ENCODE results near the gene DDB1. TPM values are rescaled to one million over a fixed set of nuclear protein-coding genes. Genes with fewer than 3 reads are reported as not detected.

Gene DDB1
- total and polyA plus RNA-seq, 3 experiments from 2014 or later = 120 to 307 (median 302) TPM

- Mint-ChIP-seq H3K27me3 (no peaks in the 10 kb centered on the region), H3K4me1 (peaks cover 5 to 11% (median 10%) of the 10 kb centered on the region in 3 donors), H3K27ac (peak overlapping the region in 3 of 8 donors; percentile 39 to 79 (median 40)), H3K4me3 (no peak overlapping the region), H3K36me3 (peaks cover 11 to 58% (median 14%) of the 10 kb centered on the region in 3 donors), H3K9me3 (no peaks in the 10 kb centered on the region)
- H3K27ac ChIP-seq (ENCODE audit: low read depth, low read length) = no peak overlapping the region
- no peaks in the 10 kb centered on the region for H3K27me3 ChIP-seq (ENCODE audit: insufficient read depth, low read length, poor library complexity, severe bottlenecking)
- no peaks in the 10 kb centered on the region for H3K9me3 ChIP-seq (ENCODE audit: low read length)
- DNase-seq = no peak
- ChIA-PET POLR2A (no interaction called here), CTCF (interaction anchor here (2.6 to 2.9 kb wide), 2 partner anchors 17 to 32 kb away, joined by 8 to 9 read pairs; no protein-coding TSS in a partner anchor)
- H3K36me3 ChIP-seq (ENCODE audit: insufficient read depth, low read length) = peaks cover 21% of the 10 kb centered on the region
- H3K4me3 ChIP-seq (ENCODE audit: low read length) = no peak overlapping the region
- no peaks in the 10 kb centered on the region for H3K4me1 ChIP-seq (ENCODE audit: insufficient read depth, low read length)
Measured at GRCh38 chr11:61353131-61354067, 20.5 kb upstream of the DDB1 start.

DNA sequence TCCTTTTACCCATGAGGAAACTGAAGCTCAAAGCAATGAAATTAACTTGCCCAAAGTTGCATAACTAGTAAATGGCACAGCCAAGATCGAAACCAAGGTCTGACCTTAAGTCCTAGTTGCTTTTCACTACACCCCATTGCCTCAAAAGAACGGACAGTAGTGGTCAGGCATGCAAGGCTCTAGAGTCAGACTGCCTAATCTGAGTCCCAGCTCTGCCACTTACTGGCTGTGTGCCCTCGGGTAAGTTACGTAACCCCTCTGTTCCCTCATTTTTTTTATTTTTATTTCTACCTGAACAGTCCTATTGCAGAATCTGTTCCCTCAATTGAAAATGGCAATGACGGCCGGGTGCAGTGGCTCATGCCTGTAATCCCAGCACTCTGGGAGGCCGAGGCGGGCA, 19.1 kb upstream of the DDB1 start:
- H3K4me3 Mint-ChIP-seq = no peak overlapping the region
- peaks cover 11 to 68% (median 14%) of the 10 kb centered on the region in 3 donors for H3K36me3 Mint-ChIP-seq
- H3K9me3 ChIP-seq (ENCODE audit: low read length) = no peaks in the 10 kb centered on the region
- peaks cover 0 to 1% (median 0%) of the 10 kb centered on the region in 5 donors for H3K9me3 Mint-ChIP-seq
- DNase-seq = no peak
- peaks cover 27% of the 10 kb centered on the region for H3K36me3 ChIP-seq (ENCODE audit: insufficient read depth, low read length)
- H3K4me1 ChIP-seq (ENCODE audit: insufficient read depth, low read length) = no peaks in the 10 kb centered on the region
- H3K27ac ChIP-seq (ENCODE audit: low read depth, low read length) = no peak overlapping the region
- no peaks in the 10 kb centered on the region for H3K27me3 ChIP-seq (ENCODE audit: insufficient read depth, low read length, poor library complexity, severe bottlenecking)
- peaks cover 0 to 9% (median 6%) of the 10 kb centered on the region in 3 donors for H3K4me1 Mint-ChIP-seq
- H3K27ac Mint-ChIP-seq = peak overlapping the region in 2 of 8 donors; percentile 32 to 36
- H3K4me3 ChIP-seq (ENCODE audit: low read length) = no peak overlapping the region
- H3K27me3 Mint-ChIP-seq = no peaks in the 10 kb centered on the region
- POLR2A ChIA-PET = interaction anchor here (1.4 kb wide), 1 partner anchor 18 kb away, joined by 3 read pairs; no protein-coding TSS in a partner anchor
- CTCF ChIA-PET = interaction anchor here (1.4 kb wide), 1 partner anchor 16 kb away, joined by 6 read pairs; no protein-coding TSS in a partner anchor

GRCh38 chr11:61350803-61351202, 17.9 kb upstream of the DDB1 start:
- H3K4me3 ChIP-seq (ENCODE audit: low read length) = no peak overlapping the region
- no peak for DNase-seq
- H3K36me3 ChIP-seq (ENCODE audit: insufficient read depth, low read length) = peaks cover 27% of the 10 kb centered on the region
- Mint-ChIP-seq H3K27ac (no peak overlapping the region), H3K36me3 (peaks cover 11 to 70% (median 12%) of the 10 kb centered on the region in 3 donors), H3K27me3 (no peaks in the 10 kb centered on the region), H3K4me1 (peaks cover 0 to 4% (median 0%) of the 10 kb centered on the region in 3 donors), H3K4me3 (no peak overlapping the region), H3K9me3 (peaks cover 0 to 1% (median 0%) of the 10 kb centered on the region in 5 donors)
- no peaks in the 10 kb centered on the region for H3K9me3 ChIP-seq (ENCODE audit: low read length)
- H3K27me3 ChIP-seq (ENCODE audit: insufficient read depth, low read length, poor library complexity, severe bottlenecking) = no peaks in the 10 kb centered on the region
- H3K4me1 ChIP-seq (ENCODE audit: insufficient read depth, low read length) = no peaks in the 10 kb centered on the region
- H3K27ac ChIP-seq (ENCODE audit: low read depth, low read length) = no peak overlapping the region
- POLR2A ChIA-PET = interaction anchor here (1.4 kb wide), 1 partner anchor 17 kb away, joined by 3 read pairs; no protein-coding TSS in a partner anchor
- CTCF ChIA-PET = interaction anchor here (1.7 kb wide), 1 partner anchor 15 kb away, joined by 8 read pairs; no protein-coding TSS in a partner anchor

DNA sequence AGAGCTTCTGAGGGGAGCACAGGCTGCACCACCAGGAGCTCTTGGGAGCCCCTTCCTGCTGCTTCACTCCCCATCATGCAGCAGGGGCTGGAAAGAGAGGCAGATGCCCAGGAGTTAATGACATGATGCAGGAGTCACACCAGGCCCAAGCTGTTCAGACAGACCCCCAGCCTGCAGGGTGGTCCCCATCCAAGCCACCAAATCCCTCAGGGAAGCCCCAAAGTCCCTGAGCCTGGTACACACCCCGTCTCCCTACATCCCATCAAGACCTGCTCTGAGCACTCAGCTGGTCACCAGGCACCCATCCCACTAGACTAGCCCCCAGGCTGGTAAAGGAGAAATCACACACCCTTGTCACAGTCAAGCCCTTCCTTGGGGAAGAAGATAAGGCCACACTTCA, 17.4 kb upstream of the DDB1 start:
- Mint-ChIP-seq H3K9me3 (peaks cover 0 to 1% (median 0%) of the 10 kb centered on the region in 5 donors), H3K27me3 (no peaks in the 10 kb centered on the region), H3K27ac (no peak overlapping the region), H3K36me3 (peaks cover 11 to 70% (median 12%) of the 10 kb centered on the region in 3 donors), H3K4me1 (peaks cover 0 to 4% (median 0%) of the 10 kb centered on the region in 3 donors), H3K4me3 (no peak overlapping the region)
- H3K36me3 ChIP-seq (ENCODE audit: insufficient read depth, low read length) = peaks cover 27% of the 10 kb centered on the region
- DNase-seq = no peak
- no peaks in the 10 kb centered on the region for H3K4me1 ChIP-seq (ENCODE audit: insufficient read depth, low read length)
- no peaks in the 10 kb centered on the region for H3K9me3 ChIP-seq (ENCODE audit: low read length)
- no peak overlapping the region for H3K4me3 ChIP-seq (ENCODE audit: low read length)
- no peak overlapping the region for H3K27ac ChIP-seq (ENCODE audit: low read depth, low read length)
- no peaks in the 10 kb centered on the region for H3K27me3 ChIP-seq (ENCODE audit: insufficient read depth, low read length, poor library complexity, severe bottlenecking)
- ChIA-PET CTCF (interaction anchor here (1.7 to 1.9 kb wide), 2 partner anchors 14 to 36 kb away, joined by 6 to 8 read pairs; no protein-coding TSS in a partner anchor), POLR2A (no interaction called here)

DNA sequence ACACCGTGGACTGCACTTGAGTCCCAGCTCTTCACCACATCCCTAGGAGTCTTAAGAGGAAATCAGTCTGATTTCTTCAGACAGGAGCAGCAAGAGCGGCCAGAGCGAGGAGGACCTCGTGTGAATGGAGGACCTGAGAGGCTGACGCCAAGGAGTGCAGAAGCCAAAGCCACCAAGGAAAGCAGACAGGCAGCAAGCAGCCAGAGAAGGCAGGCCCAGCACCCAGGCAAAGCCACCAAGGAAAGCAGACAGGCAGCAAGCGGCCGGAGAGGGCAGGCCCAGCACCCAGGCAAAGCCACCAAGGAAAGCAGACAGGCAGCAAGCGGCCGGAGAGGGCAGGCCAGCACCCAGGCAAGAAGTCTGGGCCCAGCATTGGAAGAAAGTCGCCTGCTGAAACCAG, 17.0 kb upstream of the DDB1 start:
- CTCF ChIA-PET = interaction anchor here (1.7 to 1.9 kb wide), 2 partner anchors 14 to 36 kb away, joined by 6 to 8 read pairs; no protein-coding TSS in a partner anchor
- H3K4me3 ChIP-seq (ENCODE audit: low read length) = no peak overlapping the region
- POLR2A ChIA-PET = no interaction called here
- no peaks in the 10 kb centered on the region for H3K27me3 ChIP-seq (ENCODE audit: insufficient read depth, low read length, poor library complexity, severe bottlenecking)
- H3K27ac Mint-ChIP-seq = no peak overlapping the region
- no peaks in the 10 kb centered on the region for H3K9me3 ChIP-seq (ENCODE audit: low read length)
- peaks cover 9 to 68% (median 11%) of the 10 kb centered on the region in 3 donors for H3K36me3 Mint-ChIP-seq
- peaks cover 0 to 1% (median 0%) of the 10 kb centered on the region in 5 donors for H3K9me3 Mint-ChIP-seq
- peaks cover 27% of the 10 kb centered on the region for H3K36me3 ChIP-seq (ENCODE audit: insufficient read depth, low read length)
- no peak overlapping the region for H3K4me3 Mint-ChIP-seq
- no peaks in the 10 kb centered on the region for H3K4me1 ChIP-seq (ENCODE audit: insufficient read depth, low read length)
- DNase-seq = no peak
- no peaks in the 10 kb centered on the region for H3K27me3 Mint-ChIP-seq
- peaks cover 0 to 4% (median 0%) of the 10 kb centered on the region in 3 donors for H3K4me1 Mint-ChIP-seq
- no peak overlapping the region for H3K27ac ChIP-seq (ENCODE audit: low read depth, low read length)

DNA sequence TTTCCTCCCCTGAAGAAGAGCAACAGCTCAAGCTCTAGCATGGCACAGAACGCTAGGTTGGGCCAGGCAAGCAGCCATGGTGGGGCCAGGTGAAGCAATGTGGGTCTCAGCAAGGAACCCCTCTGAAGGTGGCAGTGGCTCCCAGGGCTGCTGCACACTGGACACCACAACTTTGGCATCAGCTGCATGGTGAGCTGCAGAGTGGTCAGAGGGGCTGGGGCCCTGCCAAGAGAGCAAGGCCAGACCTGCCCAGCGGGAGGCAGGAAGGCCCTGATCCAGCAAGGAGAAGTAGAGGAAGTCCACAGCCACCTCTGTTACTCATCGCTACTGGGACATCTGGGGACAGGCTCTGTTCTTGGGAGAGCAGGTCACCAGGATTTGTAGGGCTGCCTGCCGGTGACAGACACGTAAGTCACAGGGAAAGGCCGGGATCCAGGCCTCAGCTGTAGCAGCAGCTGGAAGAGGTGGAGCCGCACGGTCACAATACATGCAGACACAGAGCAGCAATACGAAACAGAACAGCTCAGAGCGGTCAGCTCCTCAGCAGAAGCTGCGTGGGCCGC, 16.4 kb upstream of the DDB1 start:
- peaks cover 0 to 4% (median 0%) of the 10 kb centered on the region in 3 donors for H3K4me1 Mint-ChIP-seq
- peaks cover 9 to 72% (median 11%) of the 10 kb centered on the region in 3 donors for H3K36me3 Mint-ChIP-seq
- peak overlapping the region in 1 of 8 donors; percentile 54 for H3K27ac Mint-ChIP-seq
- no peaks in the 10 kb centered on the region for H3K27me3 ChIP-seq (ENCODE audit: insufficient read depth, low read length, poor library complexity, severe bottlenecking)
- H3K4me1 ChIP-seq (ENCODE audit: insufficient read depth, low read length) = no peaks in the 10 kb centered on the region
- H3K4me3 Mint-ChIP-seq = no peak overlapping the region
- H3K27me3 Mint-ChIP-seq = no peaks in the 10 kb centered on the region
- H3K9me3 ChIP-seq (ENCODE audit: low read length) = no peaks in the 10 kb centered on the region
- ChIA-PET CTCF (interaction anchor here (1.7 to 1.9 kb wide), 3 partner anchors 13 to 86 kb away, joined by 5 to 8 read pairs (median 6); no protein-coding TSS in a partner anchor), POLR2A (no interaction called here)
- DNase-seq = no peak
- H3K9me3 Mint-ChIP-seq = peaks cover 0 to 1% (median 0%) of the 10 kb centered on the region in 5 donors
- H3K36me3 ChIP-seq (ENCODE audit: insufficient read depth, low read length) = peaks cover 27% of the 10 kb centered on the region
- H3K27ac ChIP-seq (ENCODE audit: low read depth, low read length) = no peak overlapping the region
- H3K4me3 ChIP-seq (ENCODE audit: low read length) = no peak overlapping the region

- Histone ChIP-seq H3K4me3 (ENCODE audit: low read length) (no peak overlapping the region), H3K9me3 (ENCODE audit: low read length) (no peaks in the 10 kb centered on the region), H3K27ac (ENCODE audit: low read depth, low read length) (no peak overlapping the region), H3K4me1 (ENCODE audit: insufficient read depth, low read length) (no peaks in the 10 kb centered on the region), H3K36me3 (ENCODE audit: insufficient read depth, low read length) (peaks cover 19% of the 10 kb centered on the region), H3K27me3 (ENCODE audit: insufficient read depth, low read length, poor library complexity, severe bottlenecking) (no peaks in the 10 kb centered on the region)
- peaks cover 0 to 1% (median 0%) of the 10 kb centered on the region in 5 donors for H3K9me3 Mint-ChIP-seq
- peaks cover 0 to 2% (median 0%) of the 10 kb centered on the region in 3 donors for H3K4me1 Mint-ChIP-seq
- DNase-seq = no peak
- peaks cover 4 to 63% (median 7%) of the 10 kb centered on the region in 3 donors for H3K36me3 Mint-ChIP-seq
- H3K27ac Mint-ChIP-seq = no peak overlapping the region
- no peak overlapping the region for H3K4me3 Mint-ChIP-seq
- ChIA-PET POLR2A (no interaction called here), CTCF (interaction anchor here (0.8 to 3.4 kb wide), 3 partner anchors 11 to 87 kb away, joined by 3 to 10 read pairs (median 5); no protein-coding TSS in a partner anchor)
- no peaks in the 10 kb centered on the region for H3K27me3 Mint-ChIP-seq
Measured at GRCh38 chr11:61347916-61348461, 15.1 kb upstream of the DDB1 start.
